NB4 (cell line): ENCODE data around the gene SPAG9.
"Not testable (repeated sequence)": the region's sequence is repeated elsewhere in the genome, so short reads cannot be mapped to it uniquely, and the experiment has no call there.

Experiments used
- MYC ChIP-seq: IDR thresholded peaks from 2 replicates; pipeline ENCODE4 v1.6.1; 2011; ENCODE audit warnings: low read depth, low read length
- POLR2A ChIP-seq: IDR thresholded peaks from 2 replicates; pipeline ENCODE4 v1.6.1; 2011; ENCODE audit warnings: mild to moderate bottlenecking; ENCODE audit not compliant: insufficient read length; ENCODE audit errors: extremely low read depth
- TF ChIP-seq, protein P1 (sequence below): IDR thresholded peaks from one replicate; pipeline ENCODE4 v1.5.1; 2012; ENCODE audit warnings: low read depth, low read length

DNA sequence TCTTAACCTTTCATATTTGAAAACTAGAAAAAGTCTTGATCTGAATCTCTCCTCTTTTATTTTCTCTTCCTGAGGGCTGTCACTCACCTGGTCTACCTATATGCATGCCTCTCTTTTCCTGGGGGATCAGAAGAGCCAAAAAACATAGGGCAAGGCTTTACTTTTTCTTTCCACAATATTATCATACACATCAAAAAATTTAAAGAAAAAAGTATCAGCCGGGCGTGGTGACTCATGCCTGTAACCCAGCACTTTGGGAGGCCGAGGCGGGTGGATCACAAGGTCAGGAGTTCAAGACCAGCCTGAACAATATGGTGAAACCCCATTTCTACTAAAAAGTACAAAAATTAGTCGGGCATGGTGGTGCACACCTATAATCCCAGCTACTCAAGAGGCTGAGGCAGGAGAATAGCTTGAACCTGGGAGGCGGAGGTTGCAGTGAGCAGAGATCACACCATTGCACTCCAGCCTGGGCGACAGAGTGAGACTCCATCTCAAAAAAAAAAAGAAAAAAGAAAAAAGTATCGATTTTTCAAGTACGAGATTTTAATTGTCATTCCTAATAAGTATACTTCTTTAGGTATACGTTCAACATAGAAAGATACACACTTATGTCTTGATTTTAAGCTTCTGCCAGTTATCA, 1.9 kb upstream of the SPAG9 start:
- TF ChIP-seq, protein P1, sequence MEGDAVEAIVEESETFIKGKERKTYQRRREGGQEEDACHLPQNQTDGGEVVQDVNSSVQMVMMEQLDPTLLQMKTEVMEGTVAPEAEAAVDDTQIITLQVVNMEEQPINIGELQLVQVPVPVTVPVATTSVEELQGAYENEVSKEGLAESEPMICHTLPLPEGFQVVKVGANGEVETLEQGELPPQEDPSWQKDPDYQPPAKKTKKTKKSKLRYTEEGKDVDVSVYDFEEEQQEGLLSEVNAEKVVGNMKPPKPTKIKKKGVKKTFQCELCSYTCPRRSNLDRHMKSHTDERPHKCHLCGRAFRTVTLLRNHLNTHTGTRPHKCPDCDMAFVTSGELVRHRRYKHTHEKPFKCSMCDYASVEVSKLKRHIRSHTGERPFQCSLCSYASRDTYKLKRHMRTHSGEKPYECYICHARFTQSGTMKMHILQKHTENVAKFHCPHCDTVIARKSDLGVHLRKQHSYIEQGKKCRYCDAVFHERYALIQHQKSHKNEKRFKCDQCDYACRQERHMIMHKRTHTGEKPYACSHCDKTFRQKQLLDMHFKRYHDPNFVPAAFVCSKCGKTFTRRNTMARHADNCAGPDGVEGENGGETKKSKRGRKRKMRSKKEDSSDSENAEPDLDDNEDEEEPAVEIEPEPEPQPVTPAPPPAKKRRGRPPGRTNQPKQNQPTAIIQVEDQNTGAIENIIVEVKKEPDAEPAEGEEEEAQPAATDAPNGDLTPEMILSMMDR, result not testable (repeated sequence)
- TF ChIP-seq MYC, POLR2A: not testable (repeated sequence)
